AG04450 (cell line): ENCODE data around the gene PDLIM4. TPM values are rescaled to one million over a fixed set of nuclear protein-coding genes. Genes with fewer than 3 reads are reported as not detected.
A peak's percentile ranks its signal among the peaks of the same experiment; 100 is the strongest.

Experiments
- CTCF ChIA-PET: fragments of 300-600, 350-600 bp; formaldehyde crosslinking; extraction: SDS; loops from one replicate; lab custom pipeline; 2022; ENCODE audit warnings: antibody characterized with exemption, inconsistent platforms; lab: Charles Lee
- POLR2A ChIA-PET: fragments of 350-600 bp; formaldehyde crosslinking; extraction: SDS; loops from one replicate; lab custom pipeline; 2021; ENCODE audit warnings: antibody characterized with exemption, inconsistent platforms; lab: Yijun Ruan, JAX
- DNase-seq: peaks from one replicate; pipeline ENCODE4 v3.0.0-alpha.2; 2011; ENCODE audit warnings: low read depth, low spot score
- H3K27ac ChIP-seq: one replicate; pipeline ENCODE4 v1.5.1; 2012; ENCODE audit warnings: low read depth, low read length, control low read depth
- H3K27me3 ChIP-seq: one replicate; pipeline ENCODE4 v1.6.0; 2012; ENCODE audit warnings: low read length; ENCODE audit not compliant: control insufficient read depth, insufficient read depth
- H3K4me3 ChIP-seq: 2 replicates; pipeline ENCODE4 v1.5.1; 2011; ENCODE audit warnings: mild to moderate bottlenecking, low read depth, low read length, control low read depth
- H3K9me3 ChIP-seq: 2 replicates; pipeline ENCODE4 v1.5.1; 2012; ENCODE audit warnings: low read length; ENCODE audit not compliant: control insufficient read depth, insufficient read depth
- CTCF ChIP-seq: IDR thresholded peaks from 2 replicates; pipeline ENCODE4 v1.5.1; 2011; ENCODE audit warnings: low read depth, low read length, control low read depth, inconsistent platforms
- polyA plus RNA-seq: library from polyadenylated mRNA; depleted of rRNA; stranded (reverse); fragments of >200 nt; gene quantifications from 2 replicates; pipeline ENCODE4 v1.2.3, GENCODE V29; 2011

The PDLIM4 gene
- polyA plus RNA-seq, 1 experiment: 43.4 TPM

GRCh38 chr5:132291026-132291425, 33.5 kb downstream of the PDLIM4 start:
- TF ChIP-seq CTCF: no peak

GRCh38 chr5:132293066-132293991, 35.8 kb downstream of the PDLIM4 start:
- Histone ChIP-seq H3K9me3 (no peaks in the 10 kb centered on the region), H3K4me3 (peak overlapping the region; percentile 82), H3K27ac (peak overlapping the region; percentile 99), H3K27me3 (no peaks in the 10 kb centered on the region)
- POLR2A ChIA-PET: interaction anchor here (0.6 to 3.2 kb wide), 14 partner anchors 16 to 379 kb away, joined by 3 to 20 read pairs (median 4); partner anchors contain the start of genes IRF1, P4HA2, PDLIM4 and SLC22A5
- peak; percentile 66 for DNase-seq
- peak; percentile 18; the same call in 1 of the 2 replicates for TF ChIP-seq CTCF
- CTCF ChIA-PET: interaction anchor here (0.6 to 2.6 kb wide), 15 partner anchors 9 to 103 kb away, joined by 3 to 19 read pairs (median 3); no protein-coding TSS in a partner anchor

More at GRCh38 chr5:132291026-132291425, 33.5 kb downstream of the PDLIM4 start:
- no peak overlapping the region for H3K27ac ChIP-seq
- H3K27me3 ChIP-seq: no peaks in the 10 kb centered on the region
- no peak for DNase-seq
- H3K4me3 ChIP-seq: no peak overlapping the region
- H3K9me3 ChIP-seq: no peaks in the 10 kb centered on the region
- POLR2A ChIA-PET: no interaction called here
- CTCF ChIA-PET: interaction anchor here (1.0 to 1.3 kb wide), 2 partner anchors 10 to 95 kb away, joined by 3 to 7 read pairs; no protein-coding TSS in a partner anchor

GRCh38 chr5:132293992-132294727, 36.7 kb downstream of the PDLIM4 start, which contains the start of gene SLC22A4:
SLC22A4 (plus strand) TSS chr5:132294394; CDS start chr5:132294617, 223 bp downstream.
- DNase-seq: peak; percentile 65
- ChIA-PET POLR2A (interaction anchor here (0.6 to 3.2 kb wide), 16 partner anchors 17 to 378 kb away, joined by 3 to 20 read pairs (median 4); partner anchors contain the start of genes IRF1, P4HA2, PDLIM4 and SLC22A5), CTCF (interaction anchor here (0.7 to 2.6 kb wide), 15 partner anchors 9 to 104 kb away, joined by 3 to 19 read pairs (median 3); no protein-coding TSS in a partner anchor)
- H3K9me3 ChIP-seq: no peaks in the 10 kb centered on the region
- no peak for TF ChIP-seq CTCF
- H3K4me3 ChIP-seq: peak within 1 kb of the TSS; percentile 82
- H3K27me3 ChIP-seq: no peaks in the 10 kb centered on the region
- peak within 1 kb of the TSS; percentile 99 for H3K27ac ChIP-seq

GRCh38 chr5:132294728-132295504, 37.4 kb downstream of the PDLIM4 start:
- Histone ChIP-seq H3K27me3 (no peaks in the 10 kb centered on the region), H3K4me3 (peak overlapping the region; percentile 82), H3K9me3 (no peaks in the 10 kb centered on the region), H3K27ac (peak overlapping the region; percentile 57)
- TF ChIP-seq CTCF: no peak
- ChIA-PET CTCF (interaction anchor here (0.9 to 2.6 kb wide), 6 partner anchors 12 to 105 kb away, joined by 3 to 19 read pairs (median 10); no protein-coding TSS in a partner anchor), POLR2A (interaction anchor here (0.9 to 3.2 kb wide), 7 partner anchors 20 to 80 kb away, joined by 3 to 20 read pairs (median 5); partner anchors contain the start of gene SLC22A5)
- no peak for DNase-seq
